GM13976 (cell line): Measurements from ENCODE around the gene GCAT.

Source experiments
- DNase-seq: peaks from one replicate; pipeline ENCODE4 v3.0.0; 2012; ENCODE audit warnings: low spot score
- in situ Hi-C: fragments of 300-500 bp; cut with MboI; formaldehyde crosslinking; loops from one replicate; pipeline ENCODE4 v1.12.0; 2022; ENCODE audit warnings: low sequenced_read_pairs, mixed read lengths, inconsistent platforms; ENCODE audit not compliant: unreplicated experiment
- TF ChIP-seq, protein P1 (sequence below): IDR thresholded peaks from 2 replicates; pipeline ENCODE4 v1.5.1; 2012; ENCODE audit warnings: borderline replicate concordance, mild to moderate bottlenecking; ENCODE audit not compliant: insufficient read depth; ENCODE audit errors: extremely low read depth, missing control alignments, control extremely low read depth

The GCAT gene

DNA sequence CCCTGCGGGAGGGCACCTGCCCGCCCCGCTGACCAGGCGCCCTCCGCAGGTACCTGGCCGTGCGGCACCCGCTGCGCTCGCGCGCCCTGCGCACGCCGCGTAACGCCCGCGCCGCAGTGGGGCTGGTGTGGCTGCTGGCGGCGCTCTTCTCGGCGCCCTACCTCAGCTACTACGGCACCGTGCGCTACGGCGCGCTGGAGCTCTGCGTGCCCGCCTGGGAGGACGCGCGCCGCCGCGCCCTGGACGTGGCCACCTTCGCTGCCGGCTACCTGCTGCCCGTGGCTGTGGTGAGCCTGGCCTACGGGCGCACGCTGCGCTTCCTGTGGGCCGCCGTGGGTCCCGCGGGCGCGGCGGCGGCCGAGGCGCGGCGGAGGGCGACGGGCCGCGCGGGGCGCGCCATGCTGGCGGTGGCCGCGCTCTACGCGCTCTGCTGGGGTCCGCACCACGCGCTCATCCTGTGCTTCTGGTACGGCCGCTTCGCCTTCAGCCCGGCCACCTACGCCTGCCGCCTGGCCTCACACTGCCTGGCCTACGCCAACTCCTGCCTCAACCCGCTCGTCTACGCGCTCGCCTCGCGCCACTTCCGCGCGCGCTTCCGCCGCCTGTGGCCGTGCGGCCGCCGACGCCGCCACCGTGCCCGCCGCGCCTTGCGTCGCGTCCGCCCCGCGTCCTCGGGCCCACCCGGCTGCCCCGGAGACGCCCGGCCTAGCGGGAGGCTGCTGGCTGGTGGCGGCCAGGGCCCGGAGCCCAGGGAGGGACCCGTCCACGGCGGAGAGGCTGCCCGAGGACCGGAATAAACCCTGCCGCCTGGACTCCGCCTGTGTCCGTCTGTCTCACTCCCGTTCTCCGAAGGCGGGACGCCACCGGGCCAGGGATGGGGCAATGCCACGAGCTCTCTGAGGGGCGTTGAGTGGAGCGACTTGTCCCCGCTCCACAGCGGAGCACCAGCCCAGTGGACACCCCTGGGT, 17.2 kb downstream of the GCAT start:
- in situ Hi-C loops, result no loop called here
- TF ChIP-seq, protein P1, sequence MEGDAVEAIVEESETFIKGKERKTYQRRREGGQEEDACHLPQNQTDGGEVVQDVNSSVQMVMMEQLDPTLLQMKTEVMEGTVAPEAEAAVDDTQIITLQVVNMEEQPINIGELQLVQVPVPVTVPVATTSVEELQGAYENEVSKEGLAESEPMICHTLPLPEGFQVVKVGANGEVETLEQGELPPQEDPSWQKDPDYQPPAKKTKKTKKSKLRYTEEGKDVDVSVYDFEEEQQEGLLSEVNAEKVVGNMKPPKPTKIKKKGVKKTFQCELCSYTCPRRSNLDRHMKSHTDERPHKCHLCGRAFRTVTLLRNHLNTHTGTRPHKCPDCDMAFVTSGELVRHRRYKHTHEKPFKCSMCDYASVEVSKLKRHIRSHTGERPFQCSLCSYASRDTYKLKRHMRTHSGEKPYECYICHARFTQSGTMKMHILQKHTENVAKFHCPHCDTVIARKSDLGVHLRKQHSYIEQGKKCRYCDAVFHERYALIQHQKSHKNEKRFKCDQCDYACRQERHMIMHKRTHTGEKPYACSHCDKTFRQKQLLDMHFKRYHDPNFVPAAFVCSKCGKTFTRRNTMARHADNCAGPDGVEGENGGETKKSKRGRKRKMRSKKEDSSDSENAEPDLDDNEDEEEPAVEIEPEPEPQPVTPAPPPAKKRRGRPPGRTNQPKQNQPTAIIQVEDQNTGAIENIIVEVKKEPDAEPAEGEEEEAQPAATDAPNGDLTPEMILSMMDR, result no peak

DNA sequence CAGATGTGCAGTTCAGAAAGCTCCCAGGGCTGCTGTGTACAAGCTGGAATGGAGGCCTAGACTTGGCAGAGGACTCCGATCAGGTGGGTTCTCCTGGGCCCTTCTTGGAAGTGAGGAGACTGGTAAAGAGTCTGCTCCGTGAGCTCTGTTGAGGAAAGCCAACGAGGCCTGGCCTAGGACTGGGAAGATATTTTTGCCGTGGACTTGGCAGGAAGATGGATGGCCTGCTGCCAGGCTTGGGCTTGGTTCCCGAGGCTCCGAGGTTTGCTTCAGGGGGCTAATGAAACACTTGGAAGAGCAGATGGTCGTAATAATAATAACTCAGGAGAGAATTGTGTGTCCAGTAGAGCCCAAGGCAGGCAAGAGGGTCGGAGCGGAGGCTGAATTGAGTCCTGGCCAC, 19.3 kb downstream of the GCAT start:
- TF ChIP-seq, protein P1, result no peak
- no peak for DNase-seq
- in situ Hi-C loops, result no loop called here

More for the DNA sequence above, 17.2 kb downstream of the GCAT start:
- DNase-seq, result peak; percentile 65

DNA sequence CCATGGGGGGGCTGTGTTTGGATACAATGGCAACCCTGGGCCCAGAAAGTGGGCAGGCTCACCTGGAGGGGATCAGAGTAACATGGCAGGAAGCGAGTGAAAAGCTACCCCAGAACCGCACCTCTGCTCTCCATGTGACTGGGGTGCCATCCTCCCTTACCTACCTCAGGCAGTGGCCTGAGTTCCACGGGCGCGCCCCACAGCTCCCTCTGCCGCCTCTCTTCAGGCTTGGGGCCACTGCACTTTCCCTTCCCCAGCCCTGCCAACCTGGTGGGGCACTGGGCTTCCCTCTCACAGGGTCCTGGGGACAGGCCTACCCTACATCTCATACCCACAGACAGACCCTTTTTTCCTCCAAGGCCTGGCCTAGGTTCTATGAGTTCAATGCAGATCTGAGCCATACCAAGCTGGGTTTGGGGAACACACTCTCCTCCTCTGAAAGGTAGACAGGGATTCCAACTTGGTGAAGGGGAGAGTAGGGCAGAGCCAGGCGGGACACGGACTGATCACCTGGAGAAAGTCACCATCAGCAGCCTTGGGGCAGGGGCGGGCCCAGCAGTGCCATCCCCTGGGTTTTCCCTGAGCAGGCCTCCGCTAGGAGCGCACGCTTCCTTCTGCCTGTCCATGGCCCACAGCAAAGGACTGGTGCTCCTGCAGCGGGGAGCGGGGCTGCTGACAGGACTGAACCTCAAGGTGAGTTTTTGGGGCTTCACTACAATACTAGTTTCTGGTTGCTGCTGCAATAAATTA, 22.5 kb downstream of the GCAT start:
- TF ChIP-seq, protein P1, result no peak
- in situ Hi-C loops, result no loop called here
- no peak for DNase-seq

DNA sequence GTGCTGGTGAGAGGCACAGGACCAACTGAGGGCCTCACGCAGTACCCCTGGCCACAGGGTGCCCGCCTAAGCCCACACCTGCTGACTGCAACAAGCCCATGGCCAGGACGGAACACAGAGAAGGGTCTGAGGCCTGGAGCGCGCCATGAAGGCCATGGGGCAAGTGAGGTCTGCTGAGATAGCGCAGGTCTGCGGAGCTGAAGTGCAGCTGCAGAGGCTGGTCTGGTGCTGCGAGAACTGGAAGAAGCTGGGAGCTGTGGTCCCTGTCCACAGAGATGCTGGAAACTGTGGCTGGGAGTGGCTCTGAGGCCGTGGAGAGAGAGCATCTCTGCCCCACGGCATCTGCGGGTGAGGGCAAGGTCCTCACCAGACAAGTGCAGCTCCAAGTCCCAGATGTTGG, 23.7 kb downstream of the GCAT start:
- no peak for DNase-seq
- in situ Hi-C loops, result no loop called here
- TF ChIP-seq, protein P1, result no peak

DNA sequence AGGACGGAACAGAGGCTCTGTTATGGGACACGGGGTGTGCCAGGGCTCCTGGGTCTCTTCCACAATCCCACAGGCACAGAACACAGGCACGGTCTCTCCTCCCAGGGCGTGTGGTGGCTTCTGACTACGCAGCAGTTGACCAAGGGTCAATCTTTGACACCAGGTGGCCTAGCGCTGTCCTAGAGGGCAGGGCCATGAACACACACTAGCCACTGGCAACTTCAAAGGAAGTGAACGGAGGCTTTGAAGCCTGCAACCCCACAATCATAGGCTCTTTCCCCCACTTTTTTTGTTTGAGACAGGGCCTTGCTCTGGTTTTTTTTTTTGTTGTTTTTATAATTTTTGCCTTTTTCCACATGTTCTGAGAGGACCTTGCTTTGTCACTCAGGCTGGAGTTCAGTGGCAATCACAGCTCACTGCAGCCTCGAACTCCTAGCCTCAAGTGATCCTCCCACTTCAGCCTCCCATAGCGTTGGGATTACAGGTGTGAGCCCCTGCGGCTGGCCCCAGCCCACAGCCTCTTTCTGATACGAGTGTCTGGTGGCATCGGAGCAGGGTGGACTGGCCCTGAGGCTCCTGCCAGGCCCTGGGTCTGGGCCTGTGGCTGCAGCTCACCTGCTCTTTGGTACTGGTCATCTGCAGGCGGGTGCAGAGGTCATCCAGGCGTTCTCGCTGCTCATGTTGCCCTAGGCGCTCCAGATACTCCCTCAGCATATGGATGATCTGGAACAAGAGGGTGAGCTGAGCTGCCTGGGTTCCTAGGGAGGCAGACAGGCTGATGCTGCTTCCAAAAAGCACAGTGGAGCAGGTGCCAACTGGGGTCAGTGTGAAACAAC, 24.5 kb downstream of the GCAT start:
- DNase-seq, result no peak
- in situ Hi-C loops, result no loop called here
- TF ChIP-seq, protein P1, result no peak
